ENCODE results near the gene CIB2.

Gene CIB2

DNA sequence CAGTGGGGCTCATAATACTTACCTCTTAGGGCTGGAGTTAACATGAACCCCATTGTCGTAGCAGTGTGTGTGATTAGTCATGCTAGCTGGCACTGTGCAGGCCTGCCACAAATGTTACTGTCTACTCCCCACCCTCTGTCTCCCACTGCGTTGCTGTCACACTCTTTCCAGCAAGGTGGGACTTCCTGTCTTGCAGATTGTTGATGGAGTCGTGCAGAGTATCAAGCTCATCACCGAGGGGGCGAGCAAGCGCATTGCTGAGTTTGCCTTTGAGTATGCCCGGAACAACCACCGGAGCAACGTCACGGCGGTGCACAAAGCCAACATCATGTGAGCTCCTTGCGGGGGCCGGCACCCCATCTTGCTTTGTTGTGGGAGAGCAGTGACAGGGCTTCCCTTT is 30.8 kb upstream of the CIB2 start:
- TF ChIP-seq EZH2phosphoT487 (IDR thresholded peaks at IDR 0.05; ENCODE audit: low read depth) = no peak
- TF ChIP-seq CTCF (IDR thresholded peaks at IDR 0.05; ENCODE audit: low read depth, low read length) = no peak
- peaks cover 36% of the 10 kb centered on the region for H3K79me2 ChIP-seq (ENCODE audit: low read length)
- H2AFZ ChIP-seq (ENCODE audit: low read depth, low read length) = no peak overlapping the region
- H3K27me3 ChIP-seq (ENCODE audit: low read depth, low read length) = no peaks in the 10 kb centered on the region
- no peak overlapping the region for H3K27ac ChIP-seq (ENCODE audit: low read length)
- no peak overlapping the region for H3K4me2 ChIP-seq (ENCODE audit: low read length)
- peaks cover 62% of the 10 kb centered on the region for H3K36me3 ChIP-seq (replicated peaks; ENCODE audit: low read depth, low read length)
- H4K20me1 ChIP-seq (ENCODE audit: insufficient read depth, low read length) = no peaks in the 10 kb centered on the region
- H3K4me1 ChIP-seq (ENCODE audit: low read length) = peaks cover 11% of the 10 kb centered on the region
- H3K9ac ChIP-seq (ENCODE audit: low read length) = no peak overlapping the region
- no peak overlapping the region for H3K4me3 ChIP-seq (ENCODE audit: low read length)
- no peaks in the 10 kb centered on the region for H3K9me3 ChIP-seq (ENCODE audit: insufficient read depth, low read length)

DNA sequence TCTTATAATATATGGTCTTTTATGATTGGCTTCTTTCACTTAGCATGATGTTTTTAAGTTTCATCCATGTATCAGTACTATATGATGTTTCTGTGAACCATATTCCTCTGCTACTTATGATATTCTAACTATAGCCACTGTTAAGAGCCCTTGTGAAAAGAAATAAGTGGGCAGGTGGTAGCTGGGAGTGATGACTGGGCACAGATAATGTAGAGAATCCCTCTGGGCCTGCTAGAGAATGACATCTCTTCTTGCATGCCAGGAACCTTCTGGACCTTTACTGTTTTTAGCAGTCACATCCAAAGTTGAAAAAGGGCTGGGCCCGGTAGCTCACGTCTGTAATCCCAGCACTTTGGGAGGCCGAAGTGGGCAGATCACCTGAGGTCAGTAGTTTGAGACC is 28.1 kb upstream of the CIB2 start:
- H3K36me3 ChIP-seq (replicated peaks; ENCODE audit: low read depth, low read length) = peaks cover 66% of the 10 kb centered on the region
- H3K9ac ChIP-seq (ENCODE audit: low read length) = no peak overlapping the region
- no peak overlapping the region for H3K4me2 ChIP-seq (ENCODE audit: low read length)
- H4K20me1 ChIP-seq (ENCODE audit: insufficient read depth, low read length) = no peaks in the 10 kb centered on the region; the same call in 1 of the 2 replicates
- peaks cover 47% of the 10 kb centered on the region for H3K79me2 ChIP-seq (ENCODE audit: low read length)
- peaks cover 3% of the 10 kb centered on the region; the same call in 1 of the 2 replicates for H3K4me1 ChIP-seq (ENCODE audit: low read length)
- H2AFZ ChIP-seq (ENCODE audit: low read depth, low read length) = no peak overlapping the region
- no peak overlapping the region for H3K27ac ChIP-seq (ENCODE audit: low read length)
- TF ChIP-seq CTCF (IDR thresholded peaks at IDR 0.05; ENCODE audit: low read depth, low read length) (no peak), EZH2phosphoT487 (IDR thresholded peaks at IDR 0.05; ENCODE audit: low read depth) (no peak)
- no peaks in the 10 kb centered on the region for H3K9me3 ChIP-seq (ENCODE audit: insufficient read depth, low read length)
- no peak overlapping the region for H3K4me3 ChIP-seq (ENCODE audit: low read length)
- H3K27me3 ChIP-seq (ENCODE audit: low read depth, low read length) = no peaks in the 10 kb centered on the region

DNA sequence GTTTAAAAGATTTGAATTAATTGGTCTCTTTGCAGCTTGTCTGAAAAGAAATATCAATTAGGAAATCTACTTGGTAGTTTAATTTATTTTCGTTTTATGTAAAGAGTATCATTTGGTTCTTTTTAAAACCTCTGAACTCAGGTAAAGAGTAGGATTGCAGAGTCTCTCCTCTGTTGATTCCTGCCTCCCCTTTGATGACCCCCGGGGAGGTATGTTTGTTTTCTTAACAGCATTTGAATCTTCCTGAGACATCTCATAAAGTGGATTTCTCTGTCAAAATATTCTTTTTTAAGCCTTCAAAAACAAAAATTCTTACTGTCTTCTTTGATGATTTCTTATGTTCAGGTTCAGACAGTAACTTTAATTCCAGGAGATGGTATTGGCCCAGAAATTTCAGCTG is 26.0 kb upstream of the CIB2 start:
- TF ChIP-seq EZH2phosphoT487 (IDR thresholded peaks at IDR 0.05; ENCODE audit: low read depth) = no peak
- TF ChIP-seq CTCF (IDR thresholded peaks at IDR 0.05; ENCODE audit: low read depth, low read length) = no peak
- Histone ChIP-seq H3K27ac (ENCODE audit: low read length) (no peak overlapping the region), H3K9me3 (ENCODE audit: insufficient read depth, low read length) (no peaks in the 10 kb centered on the region), H4K20me1 (ENCODE audit: insufficient read depth, low read length) (peaks cover 10% of the 10 kb centered on the region), H3K27me3 (ENCODE audit: low read depth, low read length) (no peaks in the 10 kb centered on the region), H3K36me3 (replicated peaks; ENCODE audit: low read depth, low read length) (peaks cover 63% of the 10 kb centered on the region), H3K79me2 (ENCODE audit: low read length) (peaks cover 68% of the 10 kb centered on the region), H3K4me1 (ENCODE audit: low read length) (peaks cover 16% of the 10 kb centered on the region), H3K4me2 (ENCODE audit: low read length) (no peak overlapping the region), H3K9ac (ENCODE audit: low read length) (no peak overlapping the region), H2AFZ (ENCODE audit: low read depth, low read length) (no peak overlapping the region), H3K4me3 (ENCODE audit: low read length) (no peak overlapping the region)

GRCh38 chr15:78156653-78157052 is 25.4 kb upstream of the CIB2 start:
- H3K9ac ChIP-seq (ENCODE audit: low read length) = no peak overlapping the region
- H3K9me3 ChIP-seq (ENCODE audit: insufficient read depth, low read length) = no peaks in the 10 kb centered on the region
- no peak overlapping the region for H2AFZ ChIP-seq (ENCODE audit: low read depth, low read length)
- H3K4me2 ChIP-seq (ENCODE audit: low read length) = no peak overlapping the region
- no peaks in the 10 kb centered on the region for H3K27me3 ChIP-seq (ENCODE audit: low read depth, low read length)
- H3K4me1 ChIP-seq (ENCODE audit: low read length) = peaks cover 16% of the 10 kb centered on the region
- no peak for TF ChIP-seq EZH2phosphoT487 (IDR thresholded peaks at IDR 0.05; ENCODE audit: low read depth)
- no peak for TF ChIP-seq CTCF (IDR thresholded peaks at IDR 0.05; ENCODE audit: low read depth, low read length)
- no peak overlapping the region for H3K4me3 ChIP-seq (ENCODE audit: low read length)
- no peak overlapping the region for H3K27ac ChIP-seq (ENCODE audit: low read length)
- peaks cover 10% of the 10 kb centered on the region for H4K20me1 ChIP-seq (ENCODE audit: insufficient read depth, low read length)
- peaks cover 57% of the 10 kb centered on the region for H3K36me3 ChIP-seq (replicated peaks; ENCODE audit: low read depth, low read length)
- peaks cover 68% of the 10 kb centered on the region for H3K79me2 ChIP-seq (ENCODE audit: low read length)
